ENCODE results near the gene SUSD2. TPM values are rescaled to one million over a fixed set of nuclear protein-coding genes. Genes with fewer than 3 reads are reported as not detected.

Gene SUSD2
- total RNA-seq, 1 experiment from 2014 or later, result 1.1 TPM

GRCh38 chr22:24188705-24189248, 7.5 kb downstream of the SUSD2 start (continued):
- TF ChIP-seq ERG (CRISPR knock-in tag; IDR thresholded peaks at IDR 0.05), result no peak
- TF ChIP-seq ZNF425 (CRISPR knock-in tag; conservative IDR thresholded peaks at IDR 0.05), result no peak
- TF ChIP-seq ATF3 (CRISPR knock-in tag; conservative IDR thresholded peaks at IDR 0.05), result no peak
- no peak for TF ChIP-seq ZNF138 (CRISPR knock-in tag; conservative IDR thresholded peaks at IDR 0.05)
- no peak for TF ChIP-seq E2F1 (CRISPR knock-in tag; IDR thresholded peaks at IDR 0.05)
- TF ChIP-seq E2F4 (CRISPR knock-in tag; IDR thresholded peaks at IDR 0.05; ENCODE audit: borderline replicate concordance, low read depth), result no peak
- no peak for TF ChIP-seq SMAD3 (CRISPR knock-in tag; IDR thresholded peaks at IDR 0.05; ENCODE audit: borderline replicate concordance)
- TF ChIP-seq ZNF317 (CRISPR knock-in tag; IDR thresholded peaks at IDR 0.05; ENCODE audit: borderline replicate concordance, low read depth), result no peak
- TF ChIP-seq NR2C2 (CRISPR knock-in tag; IDR thresholded peaks at IDR 0.05), result no peak
- no peak for TF ChIP-seq SP1 (CRISPR knock-in tag; conservative IDR thresholded peaks at IDR 0.05)
- TF ChIP-seq ZNF219 (CRISPR knock-in tag; IDR thresholded peaks at IDR 0.05; ENCODE audit: borderline replicate concordance), result no peak
- TF ChIP-seq ESRRA (CRISPR knock-in tag; IDR thresholded peaks at IDR 0.05; ENCODE audit: borderline replicate concordance), result no peak
- no peak for TF ChIP-seq GRHL2 (CRISPR knock-in tag; IDR thresholded peaks at IDR 0.05; ENCODE audit: insufficient replicate concordance, severe bottlenecking)

- Mint-ChIP-seq H3K27me3 (ENCODE audit: low read depth) (no peaks in the 10 kb centered on the region; the same call in 1 of the 2 replicates), H3K27ac (no peak overlapping the region), H3K9me3 (no peaks in the 10 kb centered on the region), H3K4me3 (no peak overlapping the region), H3K4me1 (peaks cover 3% of the 10 kb centered on the region; the same call in 1 of the 2 replicates), H3K36me3 (no peaks in the 10 kb centered on the region)
- POLR2A ChIA-PET, result no interaction called here
- ATAC-seq (peak; percentile 97), DNase-seq (ENCODE audit: low spot score) (peak; percentile 86)
- CTCF ChIA-PET, result interaction anchor here (0.6 to 4.4 kb wide), 43 partner anchors 9 to 332 kb away, joined by 3 to 136 read pairs (median 5); partner anchors contain the start of genes GGT5, SLC2A11 and SUSD2
- TF ChIP-seq NFATC4 (CRISPR knock-in tag; IDR thresholded peaks at IDR 0.05), result no peak
- peak; percentile 65; the same call in 1 of the 2 replicates for TF ChIP-seq CTCF (IDR thresholded peaks at IDR 0.05)
- 0 out of 2 replicates have a peak, but pooled peaks have one; percentile 15 for TF ChIP-seq USF2 (CRISPR knock-in tag; IDR thresholded peaks at IDR 0.05)
- no peak for TF ChIP-seq IRF1 (CRISPR knock-in tag; IDR thresholded peaks at IDR 0.05)
- peak; percentile 13; the same call in 1 of the 2 replicates for TF ChIP-seq MAX (CRISPR knock-in tag; IDR thresholded peaks at IDR 0.05)
These were observed 8.2 kb downstream of the SUSD2 start for GRCh38 chr22:24189249-24190158.

Data from WTC11 (cell line).